Prostate gland (tissue), 2 donors: ENCODE results near the gene RALGPS1. TPM values are rescaled to one million over a fixed set of nuclear protein-coding genes. Genes with fewer than 3 reads are reported as not detected.

Experiments used
- DNase-seq: peaks from one replicate; pipeline ENCODE4 v3.0.0-alpha.2; 2019; ENCODE audit warnings: low spot score
- H3K27ac ChIP-seq, 2 donors: fragments of 200-600 bp; sonication (generic); 2 replicates each; pipeline ENCODE4 v1.5.1; 2017 to 2019
- H3K27me3 ChIP-seq: fragments of 200-600 bp; sonication (generic); replicated peaks from 2 replicates; pipeline ENCODE4 v1.5.1; 2019; ENCODE audit not compliant: insufficient read depth
- H3K36me3 ChIP-seq, 2 donors: fragments of 200-600 bp; sonication (generic); 1 replicate in 1 of 2; 2 replicates in 1 of 2; pipeline versions ENCODE4 v1.5.1 to v1.8.1; 2017 to 2019
- H3K4me1 ChIP-seq: fragments of 200-600 bp; sonication (generic); replicated peaks from 2 replicates; pipeline ENCODE4 v1.5.1; 2019
- H3K4me3 ChIP-seq, 2 donors: fragments of 200-600 bp; sonication (generic); 2 replicates each; pipeline ENCODE4 v1.5.1; 2017 to 2019
- H3K9me3 ChIP-seq: fragments of 200-600 bp; sonication (generic); 2 replicates; pipeline ENCODE4 v1.5.1; 2017
- CTCF ChIP-seq, 4 experiments: fragments of 200-600 bp in 2 of 4; fragments of 450-650 bp in 2 of 4; sonication (generic) in 2 of 4; IDR thresholded peaks; 1 replicate in 3 of 4; 2 replicates in 1 of 4; pipeline ENCODE4 v1.5.1; 2016 to 2019; ENCODE audit warnings: antibody characterized with exemption in 4 of 4, mild to moderate bottlenecking in 2 of 4, moderate library complexity in 2 of 4
- POLR2A ChIP-seq: fragments of 450-650 bp; IDR thresholded peaks from one replicate; pipeline ENCODE4 v1.6.1; 2016; ENCODE audit warnings: antibody characterized with exemption, mild to moderate bottlenecking
- POLR2AphosphoS5 ChIP-seq: sonication (generic); formaldehyde crosslinking; IDR thresholded peaks from one replicate; pipeline ENCODE4 v1.6.1; 2017; ENCODE audit warnings: antibody characterized with exemption
- WGBS: methylation state at CpG from one replicate; pipeline ENCODE4 v1.1.5; 2018; 5-methylcytosine and 5-hydroxymethylcytosine counted together
- intact Hi-C: fragments of 100-400 bp; cut with DNase I; formaldehyde crosslinking; loops from one replicate; pipeline ENCODE4 v1.14.2; 2022
- total RNA-seq, 2 donors: library from RNA; depleted of rRNA; stranded (reverse); fragments of >200 nt; gene quantifications; one replicate each; pipeline ENCODE4 v1.1.0, GENCODE V29; 2016

RALGPS1 gene
- total RNA-seq, 2 donors from 2014 or later: 14.7 to 20.7 TPM

- DNase-seq: no peak
- no peak for TF ChIP-seq POLR2A
- TF ChIP-seq POLR2AphosphoS5: no peak
- no peak for TF ChIP-seq CTCF (IDR thresholded peaks at IDR 0.05)
- intact Hi-C loops: no loop called here
Measured at GRCh38 chr9:127136880-127137639, 222.5 kb downstream of the RALGPS1 start.

GRCh38 chr9:127137640-127138360 lies 223.2 kb downstream of the RALGPS1 start:
- no peak overlapping the region for H3K4me3 ChIP-seq
- no peaks in the 10 kb centered on the region for H3K27me3 ChIP-seq
- peaks cover 14% of the 10 kb centered on the region for H3K4me1 ChIP-seq
- H3K9me3 ChIP-seq: no peaks in the 10 kb centered on the region
- no peak for TF ChIP-seq POLR2AphosphoS5
- no peak for TF ChIP-seq CTCF (IDR thresholded peaks at IDR 0.05)
- TF ChIP-seq POLR2A: no peak
- intact Hi-C loops: no loop called here
- DNase-seq: no peak
- H3K36me3 ChIP-seq: no peaks in the 10 kb centered on the region
- H3K27ac ChIP-seq: no peak overlapping the region
- whole genome bisulfite sequencing: 91% methylated on average over 11 of the region's 11 CpGs

More at GRCh38 chr9:127136880-127137639, 222.5 kb downstream of the RALGPS1 start:
- Histone ChIP-seq H3K36me3 (no peaks in the 10 kb centered on the region), H3K4me1 (peaks cover 16% of the 10 kb centered on the region), H3K27ac (no peak overlapping the region), H3K4me3 (no peak overlapping the region), H3K27me3 (no peaks in the 10 kb centered on the region), H3K9me3 (no peaks in the 10 kb centered on the region)
- 94% methylated on average over 5 of the region's 5 CpGs for WGBS

- Histone ChIP-seq H3K4me1 (peaks cover 8% of the 10 kb centered on the region), H3K4me3 (no peak overlapping the region), H3K36me3 (no peaks in the 10 kb centered on the region), H3K27me3 (no peaks in the 10 kb centered on the region), H3K27ac (no peak overlapping the region), H3K9me3 (no peaks in the 10 kb centered on the region)
- intact Hi-C loops: no loop called here
- WGBS: 96% methylated on average over 4 of the region's 4 CpGs
- DNase-seq: no peak
- no peak for TF ChIP-seq POLR2AphosphoS5
- TF ChIP-seq POLR2A: no peak
- TF ChIP-seq CTCF (IDR thresholded peaks at IDR 0.05): no peak
Measured at GRCh38 chr9:127138444-127138843, 223.9 kb downstream of the RALGPS1 start.

GRCh38 chr9:127139071-127139731 lies 224.6 kb downstream of the RALGPS1 start:
- intact Hi-C loops: no loop called here
- Histone ChIP-seq H3K4me3 (no peak overlapping the region), H3K36me3 (no peaks in the 10 kb centered on the region), H3K9me3 (no peaks in the 10 kb centered on the region), H3K4me1 (peaks cover 3% of the 10 kb centered on the region), H3K27me3 (no peaks in the 10 kb centered on the region), H3K27ac (no peak overlapping the region)
- no peak for DNase-seq
- WGBS: 85% methylated on average over 8 of the region's 8 CpGs
- TF ChIP-seq POLR2AphosphoS5 (no peak), CTCF (IDR thresholded peaks at IDR 0.05) (no peak), POLR2A (no peak)
